Measurements from ENCODE around the gene UNC5CL.

DNA sequence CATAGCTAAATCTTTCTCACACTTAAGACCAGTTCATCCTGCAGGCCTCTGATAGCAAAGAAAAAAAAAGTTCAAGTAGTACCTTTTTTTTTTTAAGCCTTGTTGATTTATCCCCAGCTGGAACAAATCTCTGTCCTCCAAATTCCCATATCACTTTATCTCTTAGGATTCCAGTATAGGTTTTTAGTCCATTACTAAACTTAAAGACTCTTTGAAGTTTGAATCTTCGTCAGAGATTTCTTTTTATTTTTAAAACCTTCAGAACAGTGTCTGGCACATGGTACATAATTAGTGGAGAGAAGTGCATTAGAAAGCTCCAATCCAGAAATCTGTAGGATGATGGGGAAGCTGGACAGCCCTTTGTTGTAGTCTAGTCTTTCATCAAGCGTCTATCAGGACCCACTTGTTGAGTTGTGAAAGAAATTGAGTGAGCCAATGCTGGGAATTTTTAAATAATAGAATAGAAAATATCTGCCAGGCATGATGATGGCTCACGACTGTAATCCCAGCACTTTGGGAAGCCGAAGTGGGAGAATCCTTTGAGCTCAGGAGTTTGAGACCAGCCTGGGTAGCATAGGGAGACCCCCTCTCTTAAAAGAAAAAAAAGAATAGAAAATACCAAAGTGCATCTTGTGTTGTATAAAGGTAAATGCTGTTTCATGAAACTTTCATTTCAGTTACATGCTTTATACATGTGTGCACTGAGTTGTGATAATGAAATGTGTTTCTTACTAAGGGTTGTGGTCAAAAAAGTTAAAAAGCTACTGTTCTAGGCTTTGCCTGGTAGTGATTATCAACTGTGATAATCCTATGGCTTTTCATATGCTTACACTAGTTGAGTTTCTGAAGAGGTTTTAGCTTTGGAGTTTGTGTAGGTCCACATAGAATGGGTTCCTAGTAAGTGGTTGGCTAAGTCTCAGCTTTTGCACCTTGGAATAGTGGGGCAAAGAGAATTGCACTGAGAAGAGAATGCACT is 36.9 kb upstream of the UNC5CL start:
- TF ChIP-seq, protein P1, sequence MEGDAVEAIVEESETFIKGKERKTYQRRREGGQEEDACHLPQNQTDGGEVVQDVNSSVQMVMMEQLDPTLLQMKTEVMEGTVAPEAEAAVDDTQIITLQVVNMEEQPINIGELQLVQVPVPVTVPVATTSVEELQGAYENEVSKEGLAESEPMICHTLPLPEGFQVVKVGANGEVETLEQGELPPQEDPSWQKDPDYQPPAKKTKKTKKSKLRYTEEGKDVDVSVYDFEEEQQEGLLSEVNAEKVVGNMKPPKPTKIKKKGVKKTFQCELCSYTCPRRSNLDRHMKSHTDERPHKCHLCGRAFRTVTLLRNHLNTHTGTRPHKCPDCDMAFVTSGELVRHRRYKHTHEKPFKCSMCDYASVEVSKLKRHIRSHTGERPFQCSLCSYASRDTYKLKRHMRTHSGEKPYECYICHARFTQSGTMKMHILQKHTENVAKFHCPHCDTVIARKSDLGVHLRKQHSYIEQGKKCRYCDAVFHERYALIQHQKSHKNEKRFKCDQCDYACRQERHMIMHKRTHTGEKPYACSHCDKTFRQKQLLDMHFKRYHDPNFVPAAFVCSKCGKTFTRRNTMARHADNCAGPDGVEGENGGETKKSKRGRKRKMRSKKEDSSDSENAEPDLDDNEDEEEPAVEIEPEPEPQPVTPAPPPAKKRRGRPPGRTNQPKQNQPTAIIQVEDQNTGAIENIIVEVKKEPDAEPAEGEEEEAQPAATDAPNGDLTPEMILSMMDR (IDR thresholded peaks at IDR 0.05) = no peak
- TF ChIP-seq POLR2AphosphoS5 (IDR thresholded peaks at IDR 0.05) (no peak), POLR2A (IDR thresholded peaks at IDR 0.05) (no peak)
